Peyer's patch (tissue), 4 donors: ENCODE measurements around the gene OR52B2.

Source experiments
- CTCF ChIP-seq, 6 experiments: fragments of 450-650 bp in 4 of 6; fragments of 200-600 bp in 2 of 6; sonication (generic) in 1 of 6; IDR thresholded peaks; one replicate each; pipeline ENCODE4 v1.5.1; 2017 to 2019; ENCODE audit warnings: antibody characterized with exemption in 6 of 6, mild to moderate bottlenecking in 3 of 6, moderate library complexity in 1 of 6
- POLR2A ChIP-seq, 2 donors: fragments of 450-650 bp; IDR thresholded peaks; one replicate each; pipeline ENCODE4 v1.5.1; 2017; ENCODE audit warnings: antibody characterized with exemption in 2 of 2, mild to moderate bottlenecking in 2 of 2, moderate library complexity in 2 of 2

GRCh38 chr11:6129011-6129410 is 41.1 kb downstream of the OR52B2 start:
- no peak for TF ChIP-seq CTCF (IDR thresholded peaks at IDR 0.05)
- no peak for TF ChIP-seq POLR2A (IDR thresholded peaks at IDR 0.05)
